HG02973 (cell line): ENCODE results near the gene PLK2.

ENCODE experiments used
- ATAC-seq: cut with Tn5 transposase; IDR thresholded peaks from one replicate; pipeline ENCODE4 v1.9.1; 2021; ENCODE audit warnings: moderate library complexity; ENCODE audit not compliant: unreplicated experiment

Gene PLK2

GRCh38 chr5:58481066-58481676 lies 21.3 kb upstream of the PLK2 start:
- no peak for ATAC-seq

GRCh38 chr5:58477760-58478376 lies 18.0 kb upstream of the PLK2 start:
- ATAC-seq: no peak

GRCh38 chr5:58475404-58475803 lies 15.5 kb upstream of the PLK2 start:
- ATAC-seq: no peak

GRCh38 chr5:58469896-58470295 lies 10.0 kb upstream of the PLK2 start:
- ATAC-seq: no peak

- peak; percentile 100 for ATAC-seq
Observed at GRCh38 chr5:58466939-58467338, 7.1 kb upstream of the PLK2 start.

GRCh38 chr5:58462623-58463230 lies 2.8 kb upstream of the PLK2 start:
- ATAC-seq: no peak

- no peak for ATAC-seq
Observed at GRCh38 chr5:58462154-58462553, 2.3 kb upstream of the PLK2 start.

GRCh38 chr5:58460732-58461286 lies 923 bp upstream of the PLK2 start:
- ATAC-seq: peak; percentile 82

GRCh38 chr5:58459146-58460001 lies 512 bp downstream of the PLK2 start:
- ATAC-seq: no peak

- ATAC-seq: no peak
Observed at GRCh38 chr5:58458743-58459145, 1.1 kb downstream of the PLK2 start.

GRCh38 chr5:58458141-58458742 lies 1.6 kb downstream of the PLK2 start:
- ATAC-seq: no peak

- ATAC-seq: no peak
Observed at GRCh38 chr5:58457050-58457449, 2.8 kb downstream of the PLK2 start.

GRCh38 chr5:58456486-58456885 lies 3.4 kb downstream of the PLK2 start:
- ATAC-seq: no peak

GRCh38 chr5:58456026-58456425 lies 3.9 kb downstream of the PLK2 start:
- no peak for ATAC-seq

GRCh38 chr5:58455480-58455879 lies 4.4 kb downstream of the PLK2 start:
- ATAC-seq: no peak

GRCh38 chr5:58455066-58455465 lies 4.8 kb downstream of the PLK2 start:
- ATAC-seq: no peak

GRCh38 chr5:58454025-58454424 lies 5.9 kb downstream of the PLK2 start:
- no peak for ATAC-seq

GRCh38 chr5:58453306-58453705 lies 6.6 kb downstream of the PLK2 start:
- ATAC-seq: no peak

GRCh38 chr5:58452566-58453258 lies 7.2 kb downstream of the PLK2 start:
- ATAC-seq: no peak
